Islet of Langerhans (tissue), 1 donor: ENCODE measurements around the gene TM9SF3.
"Not testable (repeated sequence)": the region's sequence is repeated elsewhere in the genome, so short reads cannot be mapped to it uniquely, and the experiment has no call there.

Experiments
- FAIRE-seq: peaks from one replicate; lab custom pipeline; 2011; peaks lifted over from hg19 to GRCh38; lab: Jason Lieb, UNC

The TM9SF3 gene

GRCh38 chr10:96565774-96566173 is 21.0 kb downstream of the TM9SF3 start:
- FAIRE-seq = peak; percentile 99

- peak; percentile 88 for FAIRE-seq
Measured at GRCh38 chr10:96560966-96561887, 25.6 kb downstream of the TM9SF3 start.

- FAIRE-seq = no peak
Measured at GRCh38 chr10:96560489-96560888, 26.3 kb downstream of the TM9SF3 start.

GRCh38 chr10:96556003-96556402 is 30.8 kb downstream of the TM9SF3 start:
- FAIRE-seq = peak; percentile 84

- FAIRE-seq = no peak
Measured at GRCh38 chr10:96555330-96555729, 31.5 kb downstream of the TM9SF3 start.

- no peak for FAIRE-seq
Measured at GRCh38 chr10:96548589-96548988, 38.2 kb downstream of the TM9SF3 start.

GRCh38 chr10:96545558-96545957 is 41.3 kb downstream of the TM9SF3 start:
- FAIRE-seq = not testable (repeated sequence)

- FAIRE-seq = no peak
Measured at GRCh38 chr10:96541921-96542320, 44.9 kb downstream of the TM9SF3 start.

- no peak for FAIRE-seq
Measured at GRCh38 chr10:96540240-96540639, 46.6 kb downstream of the TM9SF3 start.

- peak; percentile 88 for FAIRE-seq
Measured at GRCh38 chr10:96538683-96539082, 48.1 kb downstream of the TM9SF3 start.

GRCh38 chr10:96536129-96536528 is 50.7 kb downstream of the TM9SF3 start:
- FAIRE-seq = peak; percentile 65

- FAIRE-seq = no peak
Measured at GRCh38 chr10:96532523-96532922, 54.3 kb downstream of the TM9SF3 start.

- FAIRE-seq = no peak
Measured at GRCh38 chr10:96529634-96530279, 57.1 kb downstream of the TM9SF3 start.

- FAIRE-seq = no peak
Measured at GRCh38 chr10:96524741-96525140, 62.1 kb downstream of the TM9SF3 start.

- no peak for FAIRE-seq
Measured at GRCh38 chr10:96517284-96517683, 69.5 kb downstream of the TM9SF3 start.

GRCh38 chr10:96516337-96516736 is 70.5 kb downstream of the TM9SF3 start:
- no peak for FAIRE-seq

- FAIRE-seq = no peak
Measured at GRCh38 chr10:96513698-96514561, 72.9 kb downstream of the TM9SF3 start, which contains the start of gene TLL2. Gene TLL2, minus strand, starts transcription at chr10:96513926. Its CDS starts 241 bp downstream, at chr10:96513685.

GRCh38 chr10:96513305-96513697 is 73.5 kb downstream of the TM9SF3 start:
- FAIRE-seq = no peak

- no peak for FAIRE-seq
Measured at GRCh38 chr10:96512524-96513304, 74.1 kb downstream of the TM9SF3 start.

GRCh38 chr10:96511044-96511945 is 75.5 kb downstream of the TM9SF3 start:
- FAIRE-seq = no peak
